ENCODE measurements around the gene PTPRN2. TPM values are rescaled to one million over a fixed set of nuclear protein-coding genes. Genes with fewer than 3 reads are reported as not detected.

The PTPRN2 gene
- polyA plus RNA-seq, 1 experiment, result 0.31 TPM

DNA sequence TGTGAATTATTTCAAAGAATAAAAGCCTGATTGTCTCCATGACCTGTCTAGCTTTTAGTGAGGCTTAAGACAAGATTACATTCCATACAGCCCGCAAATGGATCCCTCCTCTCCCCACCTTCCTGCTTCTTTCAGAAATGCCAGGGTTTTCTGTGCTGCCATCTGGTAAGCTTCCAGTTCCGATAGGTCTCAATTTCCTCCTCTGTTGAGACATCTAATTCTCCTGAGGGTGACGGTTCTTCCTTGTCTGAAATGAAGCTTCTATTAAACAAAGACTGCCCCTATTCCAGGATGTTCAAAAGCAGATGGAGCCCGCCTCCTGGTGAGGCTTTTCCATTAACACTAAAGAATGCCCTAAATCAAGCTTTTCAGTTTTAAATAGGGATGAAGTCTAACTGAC is 295.6 kb downstream of the PTPRN2 start:
- TF ChIP-seq, protein P1, sequence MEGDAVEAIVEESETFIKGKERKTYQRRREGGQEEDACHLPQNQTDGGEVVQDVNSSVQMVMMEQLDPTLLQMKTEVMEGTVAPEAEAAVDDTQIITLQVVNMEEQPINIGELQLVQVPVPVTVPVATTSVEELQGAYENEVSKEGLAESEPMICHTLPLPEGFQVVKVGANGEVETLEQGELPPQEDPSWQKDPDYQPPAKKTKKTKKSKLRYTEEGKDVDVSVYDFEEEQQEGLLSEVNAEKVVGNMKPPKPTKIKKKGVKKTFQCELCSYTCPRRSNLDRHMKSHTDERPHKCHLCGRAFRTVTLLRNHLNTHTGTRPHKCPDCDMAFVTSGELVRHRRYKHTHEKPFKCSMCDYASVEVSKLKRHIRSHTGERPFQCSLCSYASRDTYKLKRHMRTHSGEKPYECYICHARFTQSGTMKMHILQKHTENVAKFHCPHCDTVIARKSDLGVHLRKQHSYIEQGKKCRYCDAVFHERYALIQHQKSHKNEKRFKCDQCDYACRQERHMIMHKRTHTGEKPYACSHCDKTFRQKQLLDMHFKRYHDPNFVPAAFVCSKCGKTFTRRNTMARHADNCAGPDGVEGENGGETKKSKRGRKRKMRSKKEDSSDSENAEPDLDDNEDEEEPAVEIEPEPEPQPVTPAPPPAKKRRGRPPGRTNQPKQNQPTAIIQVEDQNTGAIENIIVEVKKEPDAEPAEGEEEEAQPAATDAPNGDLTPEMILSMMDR (IDR thresholded peaks at IDR 0.05; ENCODE audit: insufficient read depth, low read depth, low read length), result no peak
- no peak for DNase-seq (ENCODE audit: low read depth)
- Histone ChIP-seq H3K36me3 (ENCODE audit: control insufficient read depth, insufficient read depth, low read length) (no peaks in the 10 kb centered on the region), H3K27me3 (ENCODE audit: control insufficient read depth, insufficient read depth, low read length) (no peaks in the 10 kb centered on the region), H3K4me3 (ENCODE audit: low read depth, low read length) (no peak overlapping the region)
- ChIA-PET CTCF (no interaction called here), POLR2A (no interaction called here)

DNA sequence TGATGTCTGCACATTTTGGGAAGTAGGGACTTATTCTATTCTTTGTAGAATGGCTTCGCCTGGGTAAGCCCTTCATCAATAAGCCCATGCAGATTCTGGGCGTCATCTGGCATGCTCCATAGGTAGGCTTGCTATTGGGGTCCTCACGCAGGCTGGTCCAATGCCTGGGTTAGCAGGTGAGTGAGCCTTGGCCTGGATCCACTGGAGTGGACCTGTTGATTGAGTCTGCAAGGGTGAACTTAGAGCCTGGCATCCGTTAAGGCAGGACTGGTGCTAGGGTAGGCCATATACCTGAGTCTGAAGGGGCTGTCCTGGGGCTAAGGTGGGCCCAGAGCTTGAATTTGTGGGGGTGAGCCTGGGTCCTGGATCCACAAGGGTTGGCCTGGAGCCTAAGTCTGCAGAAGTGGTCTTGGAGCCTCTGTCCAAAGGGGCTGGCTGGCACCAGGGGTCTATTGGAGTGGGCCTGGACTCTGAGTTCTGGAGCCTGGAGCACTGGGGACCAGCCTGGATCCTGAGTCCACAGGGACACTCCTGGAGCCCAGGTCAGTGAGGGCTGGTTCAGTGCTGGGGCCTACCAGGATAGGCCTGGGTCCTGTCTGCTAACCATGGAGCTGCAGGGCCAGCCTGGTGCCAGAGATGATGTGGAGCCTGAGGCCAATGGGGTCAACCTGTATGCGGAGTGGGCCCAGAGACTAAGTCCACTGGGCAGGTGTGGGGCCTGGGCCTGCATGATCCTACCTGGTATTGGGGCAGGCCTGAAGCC is 297.7 kb downstream of the PTPRN2 start:
- TF ChIP-seq, protein P1 (IDR thresholded peaks at IDR 0.05; ENCODE audit: insufficient read depth, low read depth, low read length), result no peak
- Histone ChIP-seq H3K27me3 (ENCODE audit: control insufficient read depth, insufficient read depth, low read length) (no peaks in the 10 kb centered on the region), H3K4me3 (ENCODE audit: low read depth, low read length) (no peak overlapping the region), H3K36me3 (ENCODE audit: control insufficient read depth, insufficient read depth, low read length) (no peaks in the 10 kb centered on the region)
- POLR2A ChIA-PET, result no interaction called here
- CTCF ChIA-PET, result no interaction called here
- DNase-seq (ENCODE audit: low read depth), result no peak

DNA sequence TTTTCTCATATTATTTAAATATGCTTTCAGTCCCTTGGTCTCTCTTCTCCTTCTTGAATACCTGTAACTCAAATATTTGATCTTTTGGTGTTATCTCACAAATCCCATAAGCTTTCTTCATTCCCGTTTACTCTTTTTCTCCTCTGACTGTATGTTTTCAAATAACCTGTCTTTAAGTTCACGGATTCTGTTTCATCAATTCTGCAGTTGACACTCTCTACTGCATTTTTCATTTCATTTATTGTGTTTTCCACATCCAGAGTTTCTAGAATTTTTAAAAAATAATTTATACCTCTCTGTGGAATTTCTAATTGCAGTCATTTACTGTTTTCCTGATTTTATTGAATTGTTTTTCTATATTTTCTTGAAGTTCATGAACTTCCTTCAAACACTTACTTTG is 298.4 kb downstream of the PTPRN2 start:
- Histone ChIP-seq H3K27me3 (ENCODE audit: control insufficient read depth, insufficient read depth, low read length) (no peaks in the 10 kb centered on the region), H3K4me3 (ENCODE audit: low read depth, low read length) (no peak overlapping the region), H3K36me3 (ENCODE audit: control insufficient read depth, insufficient read depth, low read length) (no peaks in the 10 kb centered on the region)
- TF ChIP-seq, protein P1 (IDR thresholded peaks at IDR 0.05; ENCODE audit: insufficient read depth, low read depth, low read length), result no peak
- ChIA-PET CTCF (interaction anchor here (0.6 kb wide), 1 partner anchor 8 kb away, joined by 3 read pairs; no protein-coding TSS in a partner anchor), POLR2A (no interaction called here)
- no peak for DNase-seq (ENCODE audit: low read depth)

DNA sequence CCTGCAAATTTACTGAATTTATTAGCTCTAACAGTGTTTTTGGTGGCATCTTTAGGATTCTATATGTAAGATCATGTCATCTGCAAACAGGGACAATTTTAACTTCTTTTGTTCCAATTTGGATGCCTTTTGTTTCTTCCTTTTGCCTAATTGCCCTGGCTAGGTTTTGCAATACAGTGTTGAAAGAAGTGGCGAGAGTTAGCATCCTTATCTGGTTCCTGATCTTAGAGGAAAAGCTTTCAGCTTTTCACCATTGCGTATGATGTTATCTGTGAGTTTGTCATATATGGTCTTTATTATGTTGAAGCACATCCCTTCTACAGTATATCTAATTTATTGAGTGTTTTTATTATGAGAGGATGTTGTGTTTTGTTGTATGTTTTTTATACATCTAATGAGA is 301.4 kb downstream of the PTPRN2 start:
- ChIA-PET POLR2A (no interaction called here), CTCF (interaction anchor here (0.6 kb wide), 1 partner anchor 11 kb away, joined by 3 read pairs; no protein-coding TSS in a partner anchor)
- DNase-seq (ENCODE audit: low read depth), result no peak
- TF ChIP-seq, protein P1 (IDR thresholded peaks at IDR 0.05; ENCODE audit: insufficient read depth, low read depth, low read length), result no peak
- Histone ChIP-seq H3K4me3 (ENCODE audit: low read depth, low read length) (no peak overlapping the region), H3K36me3 (ENCODE audit: control insufficient read depth, insufficient read depth, low read length) (no peaks in the 10 kb centered on the region), H3K27me3 (ENCODE audit: control insufficient read depth, insufficient read depth, low read length) (no peaks in the 10 kb centered on the region)

DNA sequence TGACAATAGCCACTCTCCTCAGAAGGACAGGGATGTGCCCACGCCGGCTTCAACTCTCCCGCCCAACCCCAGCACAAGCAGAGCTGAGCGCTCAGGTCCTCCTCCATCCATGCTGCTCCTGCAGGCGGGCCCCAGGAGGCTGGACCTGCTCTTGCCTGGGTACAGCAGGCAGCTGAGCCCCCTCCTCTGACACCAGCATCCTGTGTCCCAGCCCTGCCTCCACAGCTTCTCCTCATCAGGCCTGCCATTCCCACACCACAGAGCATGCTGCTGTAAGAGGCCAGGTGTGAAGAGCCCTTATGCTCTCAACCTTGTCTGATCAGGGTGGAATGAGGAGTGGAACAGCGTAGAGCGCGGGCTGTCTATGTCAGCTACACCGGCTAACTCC is 302.2 kb downstream of the PTPRN2 start:
- Histone ChIP-seq H3K27me3 (ENCODE audit: control insufficient read depth, insufficient read depth, low read length) (no peaks in the 10 kb centered on the region), H3K36me3 (ENCODE audit: control insufficient read depth, insufficient read depth, low read length) (no peaks in the 10 kb centered on the region), H3K4me3 (ENCODE audit: low read depth, low read length) (no peak overlapping the region)
- ChIA-PET CTCF (interaction anchor here (0.6 kb wide), 1 partner anchor 12 kb away, joined by 3 read pairs; no protein-coding TSS in a partner anchor), POLR2A (no interaction called here)
- DNase-seq (ENCODE audit: low read depth), result no peak
- TF ChIP-seq, protein P1 (IDR thresholded peaks at IDR 0.05; ENCODE audit: insufficient read depth, low read depth, low read length), result no peak

Data from BJ (cell line).